K562 (cell line): ENCODE data around the gene SPTBN2. TPM values are rescaled to one million over a fixed set of nuclear protein-coding genes. Genes with fewer than 3 reads are reported as not detected.

Source experiments
- ARID1B ChIP-seq: fragments of 450-650 bp; IDR thresholded peaks from 2 replicates; pipeline ENCODE4 v1.6.1; 2016; ENCODE audit warnings: antibody characterized with exemption, mild to moderate bottlenecking, inconsistent platforms
- CEBPG ChIP-seq, 3 experiments: fragments of 200-800 bp in 1 of 3; sonication (Bioruptor generic) in 1 of 3; sonication (generic) in 1 of 3; formaldehyde crosslinking in 1 of 3; IDR thresholded peaks in 2 of 3; conservative IDR thresholded peaks in 1 of 3; 2 replicates each; pipeline versions ENCODE4 v1.6.1 to v1.8.0; 2016 to 2022; ENCODE audit warnings: missing compliant biosample characterization in 2 of 3, missing genetic modification characterization in 2 of 3, mild to moderate bottlenecking in 1 of 3, missing genetic modification reagents in 1 of 3
- ETV5 ChIP-seq: sonication (generic); formaldehyde crosslinking; IDR thresholded peaks from 2 replicates; pipeline ENCODE4 v1.4.0; 2020; ENCODE audit warnings: low read depth, mild to moderate bottlenecking, missing genetic modification reagents
- EWSR1 ChIP-seq: fragments of 450-650 bp; IDR thresholded peaks from 2 replicates; pipeline ENCODE4 v1.6.1; 2018; ENCODE audit warnings: borderline replicate concordance, mild to moderate bottlenecking, low read depth, moderate library complexity; ENCODE audit not compliant: partially characterized antibody
- ZNF75A ChIP-seq: fragments of 450-650 bp; formaldehyde crosslinking; IDR thresholded peaks from 2 replicates; pipeline ENCODE4 v1.4.0; 2020; ENCODE audit warnings: mild to moderate bottlenecking
- ZZZ3 ChIP-seq: fragments of 450-650 bp; IDR thresholded peaks from 2 replicates; pipeline ENCODE4 v1.6.1; 2016; ENCODE audit warnings: antibody characterized with exemption, mild to moderate bottlenecking, moderate library complexity
- polyA plus RNA-seq, 8 experiments: library from polyadenylated mRNA; depleted of rRNA in 4 of 8; stranded (reverse) in 5 of 8; unstranded in 3 of 8; fragments of >200 nt; fragmentation: Nextera tagmentation in 2 of 8; fragmentation: Illumina TruSeq in 1 of 8; extraction: Ambion mirVana in 2 of 8; extraction: Trizol in 1 of 8; gene quantifications; 2 replicates each; pipeline versions ENCODE4 v1.2.1 to v1.2.3, GENCODE V29; 2011 to 2014; ENCODE audit warnings: inconsistent platforms in 1 of 8, missing spikeins in 1 of 8
- total RNA-seq, 7 experiments: library from RNA; depleted of rRNA in 6 of 7; stranded (reverse); fragments of >200 nt in 6 of 7; fragmentation: Illumina TruSeq in 2 of 7; extraction: Trizol in 2 of 7; gene quantifications; 2 replicates each; pipeline versions ENCODE4 v1.2.1 to v1.2.3, GENCODE V29; 2011 to 2021; ENCODE audit warnings: low replicate concordance in 1 of 7
- TF ChIP-seq, protein P1 (sequence below): sonication (generic); formaldehyde crosslinking; IDR thresholded peaks from 2 replicates; pipeline ENCODE4 v1.9.0; 2022; ENCODE audit warnings: mild to moderate bottlenecking, missing genetic modification reagents
- TF ChIP-seq, protein P2 (sequence below), 3 experiments: fragments of 200-800 bp in 1 of 3; fragments of 250-450 bp in 1 of 3; fragments of 450-650 bp in 1 of 3; sonication (Bioruptor Pico) in 1 of 3; sonication (Bioruptor generic) in 1 of 3; formaldehyde crosslinking in 1 of 3; IDR thresholded peaks; 2 replicates each; pipeline versions ENCODE4 v1.6.1 to v1.8.0; 2016 to 2022; ENCODE audit warnings: mild to moderate bottlenecking in 2 of 3, missing genetic modification characterization in 2 of 3, missing compliant biosample characterization in 1 of 3, moderate library complexity in 1 of 3
- TF ChIP-seq, protein P3 (sequence below), 2 experiments: fragments of 450-650 bp in 1 of 2; sonication (generic) in 1 of 2; formaldehyde crosslinking in 1 of 2; IDR thresholded peaks; 2 replicates each; pipeline versions ENCODE4 v1.7.1 to v1.9.0; 2016 to 2022; ENCODE audit warnings: inconsistent platforms in 1 of 2, mild to moderate bottlenecking in 1 of 2, missing genetic modification reagents in 1 of 2

SPTBN2 gene
- total and polyA plus RNA-seq, 9 of the 15 experiments (the other 6 are each of a cell fraction or from before 2014, with no cell fraction given), result 0.38 to 56.5 (median 19.7) TPM

DNA sequence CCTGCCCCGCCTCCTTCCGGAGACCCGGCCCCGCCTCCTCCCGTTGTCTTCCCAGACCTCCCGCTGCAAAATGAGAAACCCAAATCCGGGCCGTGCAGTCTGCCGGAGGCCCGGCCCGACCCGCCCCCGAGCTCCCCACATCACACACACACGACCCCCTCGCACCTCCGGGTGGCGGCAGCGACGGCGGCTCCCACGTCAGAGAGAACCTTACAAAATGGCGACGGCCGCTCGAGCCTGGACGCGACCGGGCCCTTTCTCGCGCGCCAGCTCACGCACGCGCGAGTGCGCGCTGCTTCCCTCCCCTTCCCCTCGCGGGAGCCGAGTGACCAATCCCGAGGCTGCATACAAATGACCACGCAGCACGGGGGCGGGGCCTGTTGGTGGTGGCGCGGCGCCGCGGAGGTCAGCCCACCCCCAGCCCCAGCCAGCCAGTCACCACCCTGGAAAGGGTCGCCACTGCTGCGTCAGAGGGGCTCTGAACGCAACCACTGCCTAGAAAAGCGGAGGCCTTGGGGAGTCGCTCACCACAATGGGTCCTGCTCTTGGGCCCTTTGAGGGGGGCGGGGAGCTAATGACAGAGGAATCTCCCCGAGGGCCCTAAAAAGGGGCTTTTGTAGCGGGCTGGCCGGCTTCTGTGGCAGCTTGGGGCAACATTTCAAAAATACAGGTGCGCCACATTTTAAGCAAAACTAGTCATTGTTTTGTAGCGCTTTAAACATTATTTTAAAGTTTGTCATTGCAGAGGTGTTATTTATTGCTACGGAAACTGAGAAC lies 51.2 kb downstream of the SPTBN2 start, which contains the start of gene RBM4B (continued):
- TF ChIP-seq CEBPG (CRISPR knock-in tag; IDR thresholded peaks at IDR 0.05) (no peak), CEBPG (tag; conservative IDR thresholded peaks at IDR 0.05 in 1 of 2, IDR thresholded peaks at IDR 0.05 in 1 of 2) (no peak), EWSR1 (no peak), ARID1B (peak; percentile 20; the same call in 1 of the 2 replicates), ZNF75A (CRISPR knock-in tag) (no peak), ETV5 (no peak; the same call in 1 of the 2 replicates), ZZZ3 (no peak)
- TF ChIP-seq, protein P1, sequence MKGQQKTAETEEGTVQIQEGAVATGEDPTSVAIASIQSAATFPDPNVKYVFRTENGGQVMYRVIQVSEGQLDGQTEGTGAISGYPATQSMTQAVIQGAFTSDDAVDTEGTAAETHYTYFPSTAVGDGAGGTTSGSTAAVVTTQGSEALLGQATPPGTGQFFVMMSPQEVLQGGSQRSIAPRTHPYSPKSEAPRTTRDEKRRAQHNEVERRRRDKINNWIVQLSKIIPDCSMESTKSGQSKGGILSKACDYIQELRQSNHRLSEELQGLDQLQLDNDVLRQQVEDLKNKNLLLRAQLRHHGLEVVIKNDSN (CRISPR knock-in tag), result peak; percentile 81
- TF ChIP-seq, protein P2, sequence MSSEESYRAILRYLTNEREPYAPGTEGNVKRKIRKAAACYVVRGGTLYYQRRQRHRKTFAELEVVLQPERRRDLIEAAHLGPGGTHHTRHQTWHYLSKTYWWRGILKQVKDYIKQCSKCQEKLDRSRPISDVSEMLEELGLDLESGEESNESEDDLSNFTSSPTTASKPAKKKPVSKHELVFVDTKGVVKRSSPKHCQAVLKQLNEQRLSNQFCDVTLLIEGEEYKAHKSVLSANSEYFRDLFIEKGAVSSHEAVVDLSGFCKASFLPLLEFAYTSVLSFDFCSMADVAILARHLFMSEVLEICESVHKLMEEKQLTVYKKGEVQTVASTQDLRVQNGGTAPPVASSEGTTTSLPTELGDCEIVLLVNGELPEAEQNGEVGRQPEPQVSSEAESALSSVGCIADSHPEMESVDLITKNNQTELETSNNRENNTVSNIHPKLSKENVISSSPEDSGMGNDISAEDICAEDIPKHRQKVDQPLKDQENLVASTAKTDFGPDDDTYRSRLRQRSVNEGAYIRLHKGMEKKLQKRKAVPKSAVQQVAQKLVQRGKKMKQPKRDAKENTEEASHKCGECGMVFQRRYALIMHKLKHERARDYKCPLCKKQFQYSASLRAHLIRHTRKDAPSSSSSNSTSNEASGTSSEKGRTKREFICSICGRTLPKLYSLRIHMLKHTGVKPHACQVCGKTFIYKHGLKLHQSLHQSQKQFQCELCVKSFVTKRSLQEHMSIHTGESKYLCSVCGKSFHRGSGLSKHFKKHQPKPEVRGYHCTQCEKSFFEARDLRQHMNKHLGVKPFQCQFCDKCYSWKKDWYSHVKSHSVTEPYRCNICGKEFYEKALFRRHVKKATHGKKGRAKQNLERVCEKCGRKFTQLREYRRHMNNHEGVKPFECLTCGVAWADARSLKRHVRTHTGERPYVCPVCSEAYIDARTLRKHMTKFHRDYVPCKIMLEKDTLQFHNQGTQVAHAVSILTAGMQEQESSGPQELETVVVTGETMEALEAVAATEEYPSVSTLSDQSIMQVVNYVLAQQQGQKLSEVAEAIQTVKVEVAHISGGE (CRISPR knock-in tag; IDR thresholded peaks at IDR 0.05), result no peak
- TF ChIP-seq, protein P3, sequence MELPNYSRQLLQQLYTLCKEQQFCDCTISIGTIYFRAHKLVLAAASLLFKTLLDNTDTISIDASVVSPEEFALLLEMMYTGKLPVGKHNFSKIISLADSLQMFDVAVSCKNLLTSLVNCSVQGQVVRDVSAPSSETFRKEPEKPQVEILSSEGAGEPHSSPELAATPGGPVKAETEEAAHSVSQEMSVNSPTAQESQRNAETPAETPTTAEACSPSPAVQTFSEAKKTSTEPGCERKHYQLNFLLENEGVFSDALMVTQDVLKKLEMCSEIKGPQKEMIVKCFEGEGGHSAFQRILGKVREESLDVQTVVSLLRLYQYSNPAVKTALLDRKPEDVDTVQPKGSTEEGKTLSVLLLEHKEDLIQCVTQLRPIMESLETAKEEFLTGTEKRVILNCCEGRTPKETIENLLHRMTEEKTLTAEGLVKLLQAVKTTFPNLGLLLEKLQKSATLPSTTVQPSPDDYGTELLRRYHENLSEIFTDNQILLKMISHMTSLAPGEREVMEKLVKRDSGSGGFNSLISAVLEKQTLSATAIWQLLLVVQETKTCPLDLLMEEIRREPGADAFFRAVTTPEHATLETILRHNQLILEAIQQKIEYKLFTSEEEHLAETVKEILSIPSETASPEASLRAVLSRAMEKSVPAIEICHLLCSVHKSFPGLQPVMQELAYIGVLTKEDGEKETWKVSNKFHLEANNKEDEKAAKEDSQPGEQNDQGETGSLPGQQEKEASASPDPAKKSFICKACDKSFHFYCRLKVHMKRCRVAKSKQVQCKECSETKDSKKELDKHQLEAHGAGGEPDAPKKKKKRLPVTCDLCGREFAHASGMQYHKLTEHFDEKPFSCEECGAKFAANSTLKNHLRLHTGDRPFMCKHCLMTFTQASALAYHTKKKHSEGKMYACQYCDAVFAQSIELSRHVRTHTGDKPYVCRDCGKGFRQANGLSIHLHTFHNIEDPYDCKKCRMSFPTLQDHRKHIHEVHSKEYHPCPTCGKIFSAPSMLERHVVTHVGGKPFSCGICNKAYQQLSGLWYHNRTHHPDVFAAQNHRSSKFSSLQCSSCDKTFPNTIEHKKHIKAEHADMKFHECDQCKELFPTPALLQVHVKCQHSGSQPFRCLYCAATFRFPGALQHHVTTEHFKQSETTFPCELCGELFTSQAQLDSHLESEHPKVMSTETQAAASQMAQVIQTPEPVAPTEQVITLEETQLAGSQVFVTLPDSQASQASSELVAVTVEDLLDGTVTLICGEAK (IDR thresholded peaks at IDR 0.05), result no peak
- TF ChIP-seq, protein P3 (CRISPR knock-in tag; IDR thresholded peaks at IDR 0.05), result no peak
